Pulmonary artery endothelial cell (primary cell): ENCODE data around the gene YPEL2. TPM values are rescaled to one million over a fixed set of nuclear protein-coding genes. Genes with fewer than 3 reads are reported as not detected.
"Not testable (repeated sequence)": the region's sequence is repeated elsewhere in the genome, so short reads cannot be mapped to it uniquely, and the experiment has no call there.

Experiments used
- DNase-seq: peaks from one replicate; pipeline ENCODE4 v3.0.0-alpha.2; 2011; ENCODE audit warnings: low read depth, low spot score
- total RNA-seq: library from RNA; depleted of rRNA; stranded (reverse); fragments of >200 nt; gene quantifications from 2 replicates; pipeline ENCODE4 v1.2.3, GENCODE V29; 2014

YPEL2 gene
- 29.9 and 78.8 TPM in 2 replicates for total RNA-seq

GRCh38 chr17:59331129-59331928, at the start of gene YPEL2:
Gene YPEL2 (plus strand): TSS chr17:59331655. CDS start chr17:59353410, 21,755 bp downstream.
- peak; percentile 91 for DNase-seq

GRCh38 chr17:59284317-59284716, 47.1 kb upstream of the YPEL2 start:
- DNase-seq = no peak

- DNase-seq = peak; percentile 91
Observed at GRCh38 chr17:59287452-59287851, 44.0 kb upstream of the YPEL2 start.

GRCh38 chr17:59287891-59288290, 43.6 kb upstream of the YPEL2 start:
- DNase-seq = no peak

GRCh38 chr17:59289981-59290301, 41.5 kb upstream of the YPEL2 start:
- no peak for DNase-seq

GRCh38 chr17:59290302-59290998, 41.0 kb upstream of the YPEL2 start:
- not testable (repeated sequence) for DNase-seq

- DNase-seq = peak; percentile 8
Observed at GRCh38 chr17:59292174-59292523, 39.3 kb upstream of the YPEL2 start.

GRCh38 chr17:59296190-59296589, 35.3 kb upstream of the YPEL2 start:
- DNase-seq = no peak

- DNase-seq = no peak
Observed at GRCh38 chr17:59298521-59298920, 32.9 kb upstream of the YPEL2 start.

- peak; percentile 8 for DNase-seq
Observed at GRCh38 chr17:59299400-59300092, 31.9 kb upstream of the YPEL2 start.

- no peak for DNase-seq
Observed at GRCh38 chr17:59300941-59301340, 30.5 kb upstream of the YPEL2 start.

GRCh38 chr17:59304811-59305210, 26.6 kb upstream of the YPEL2 start:
- DNase-seq = no peak

- no peak for DNase-seq
Observed at GRCh38 chr17:59310263-59310920, 21.1 kb upstream of the YPEL2 start.

- peak; percentile 36 for DNase-seq
Observed at GRCh38 chr17:59311051-59311468, 20.4 kb upstream of the YPEL2 start.

GRCh38 chr17:59311521-59311920, 19.9 kb upstream of the YPEL2 start:
- DNase-seq = not testable (repeated sequence)

- DNase-seq = no peak
Observed at GRCh38 chr17:59315866-59316265, 15.6 kb upstream of the YPEL2 start.

GRCh38 chr17:59327121-59327980, 4.1 kb upstream of the YPEL2 start:
- DNase-seq = no peak

- DNase-seq = no peak
Observed at GRCh38 chr17:59327981-59328290, 3.5 kb upstream of the YPEL2 start.

- no peak for DNase-seq
Observed at GRCh38 chr17:59328601-59329000, 2.9 kb upstream of the YPEL2 start.

GRCh38 chr17:59329176-59330052, 2.0 kb upstream of the YPEL2 start:
- peak; percentile 79 for DNase-seq
